HFFc6 (cell line): Measurements from ENCODE around the gene SLC2A8. TPM values are rescaled to one million over a fixed set of nuclear protein-coding genes. Genes with fewer than 3 reads are reported as not detected.

ENCODE experiments used
- DNase-seq: peaks from one replicate; pipeline ENCODE4 v3.0.0-alpha.2; 2018
- H3K27ac Mint-ChIP-seq: 2 replicates; pipeline ENCODE4 v1.8.0; 2020; ENCODE audit warnings: mild to moderate bottlenecking, mixed read lengths
- H3K27me3 Mint-ChIP-seq: 2 replicates; pipeline ENCODE4 v1.8.0; 2021; ENCODE audit warnings: mild to moderate bottlenecking, moderate library complexity, mixed read lengths; ENCODE audit not compliant: insufficient read depth
- H3K36me3 Mint-ChIP-seq: 2 replicates; pipeline ENCODE4 v1.8.0; 2021; ENCODE audit warnings: low read depth, mixed read lengths
- H3K4me1 Mint-ChIP-seq: 2 replicates; pipeline ENCODE4 v1.8.0; 2020; ENCODE audit warnings: low read depth, mixed read lengths
- H3K4me3 Mint-ChIP-seq: 2 replicates; pipeline ENCODE4 v1.8.0; 2020; ENCODE audit warnings: mild to moderate bottlenecking, moderate library complexity, mixed read lengths
- H3K9me3 Mint-ChIP-seq: 2 replicates; pipeline ENCODE4 v1.8.0; 2020; ENCODE audit warnings: mild to moderate bottlenecking, mixed read lengths
- CTCF ChIP-seq: fragments of 200-600 bp; sonication (generic); IDR thresholded peaks from 2 replicates; pipeline ENCODE4 v1.5.0; 2021; ENCODE audit warnings: antibody characterized with exemption, mild to moderate bottlenecking
- total RNA-seq, 6 experiments: library from RNA; stranded (reverse); fragmentation: NEBNext Ultra II Directional; extraction: Animal tissue kit (Norgen Biotek cat#: 25700); gene quantifications; 2 replicates in 1 of 6; 3 replicates in 5 of 6; pipeline ENCODE4 v1.2.3, GENCODE V29; 2021

The SLC2A8 gene
- total RNA-seq, 6 experiments from 2014 or later: 11.5 to 13.6 (median 12.5) TPM

DNA sequence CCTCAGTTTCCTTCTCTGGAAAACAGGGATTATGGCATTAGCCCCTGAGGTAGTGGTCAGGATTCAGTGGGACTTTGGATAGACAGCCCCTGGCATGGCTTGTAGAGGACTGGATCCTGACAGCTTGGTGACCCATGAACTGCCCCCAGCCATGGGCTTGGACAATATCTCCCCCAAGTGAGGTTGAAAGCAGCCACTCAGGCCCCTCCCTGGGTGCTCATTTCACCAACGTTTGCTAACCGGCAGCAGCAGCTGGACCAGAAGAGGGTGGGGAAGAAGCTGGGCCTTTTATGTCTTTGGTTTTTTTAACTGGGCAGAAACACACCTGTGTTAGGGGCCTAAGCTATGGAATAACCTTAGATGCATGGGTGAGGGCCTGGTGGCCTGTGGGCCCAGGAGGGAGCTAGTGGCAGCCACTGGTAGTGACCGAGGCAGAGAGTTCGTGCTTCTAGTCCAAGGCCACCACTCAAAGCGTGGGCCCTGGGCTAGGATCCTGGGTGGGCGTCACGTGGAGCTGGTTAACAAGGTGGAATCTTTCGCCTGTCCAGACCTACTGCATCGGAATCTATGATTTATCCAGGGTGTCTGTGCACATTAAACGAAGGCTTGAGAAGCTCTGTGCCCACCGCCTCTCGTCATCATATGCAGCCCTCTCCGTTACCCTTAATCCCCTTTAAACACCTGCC lies 1.9 kb downstream of the SLC2A8 start:
- no peak for TF ChIP-seq CTCF
- peaks cover 20% of the 10 kb centered on the region for H3K4me1 Mint-ChIP-seq
- H3K9me3 Mint-ChIP-seq: no peaks in the 10 kb centered on the region
- peak overlapping the region; percentile 83 for H3K4me3 Mint-ChIP-seq
- H3K27me3 Mint-ChIP-seq: no peaks in the 10 kb centered on the region; the same call in 1 of the 2 replicates
- no peak for DNase-seq
- H3K36me3 Mint-ChIP-seq: no peaks in the 10 kb centered on the region
- no peak overlapping the region for H3K27ac Mint-ChIP-seq

GRCh38 chr9:127399736-127400269 lies 2.8 kb downstream of the SLC2A8 start:
- no peaks in the 10 kb centered on the region; the same call in 1 of the 2 replicates for H3K27me3 Mint-ChIP-seq
- no peak overlapping the region for H3K27ac Mint-ChIP-seq
- TF ChIP-seq CTCF: no peak
- H3K9me3 Mint-ChIP-seq: no peaks in the 10 kb centered on the region
- DNase-seq: no peak
- no peaks in the 10 kb centered on the region for H3K36me3 Mint-ChIP-seq
- H3K4me3 Mint-ChIP-seq: no peak overlapping the region
- peaks cover 18% of the 10 kb centered on the region for H3K4me1 Mint-ChIP-seq

GRCh38 chr9:127402401-127403090 lies 5.6 kb downstream of the SLC2A8 start:
- 0 out of 2 replicates have a peak, but pooled peaks cover 4% of the 10 kb centered on the region for H3K4me1 Mint-ChIP-seq
- H3K36me3 Mint-ChIP-seq: no peaks in the 10 kb centered on the region
- no peaks in the 10 kb centered on the region for H3K27me3 Mint-ChIP-seq
- TF ChIP-seq CTCF: no peak
- H3K9me3 Mint-ChIP-seq: no peaks in the 10 kb centered on the region
- DNase-seq: no peak
- H3K4me3 Mint-ChIP-seq: no peak overlapping the region
- no peak overlapping the region for H3K27ac Mint-ChIP-seq

GRCh38 chr9:127403507-127404192 lies 6.7 kb downstream of the SLC2A8 start:
- TF ChIP-seq CTCF: no peak
- DNase-seq: no peak
- no peaks in the 10 kb centered on the region for H3K4me1 Mint-ChIP-seq
- H3K27me3 Mint-ChIP-seq: no peaks in the 10 kb centered on the region
- no peaks in the 10 kb centered on the region for H3K36me3 Mint-ChIP-seq
- H3K4me3 Mint-ChIP-seq: no peak overlapping the region
- H3K27ac Mint-ChIP-seq: no peak overlapping the region
- H3K9me3 Mint-ChIP-seq: no peaks in the 10 kb centered on the region

DNA sequence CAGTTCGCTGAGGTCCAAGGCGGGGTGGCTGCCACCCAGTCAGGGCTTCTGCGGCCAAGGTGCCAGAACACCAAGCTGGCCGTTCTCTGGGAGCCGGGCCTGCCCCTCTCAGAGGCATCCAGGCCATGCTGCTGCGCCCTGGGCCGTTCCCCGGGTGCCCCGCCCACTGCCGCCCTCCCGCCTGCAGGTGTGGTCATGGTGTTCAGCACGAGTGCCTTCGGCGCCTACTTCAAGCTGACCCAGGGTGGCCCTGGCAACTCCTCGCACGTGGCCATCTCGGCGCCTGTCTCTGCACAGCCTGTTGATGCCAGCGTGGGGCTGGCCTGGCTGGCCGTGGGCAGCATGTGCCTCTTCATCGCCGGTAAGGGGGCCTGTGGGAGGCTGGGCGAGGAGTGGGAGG lies 7.7 kb downstream of the SLC2A8 start:
- no peak for DNase-seq
- H3K27ac Mint-ChIP-seq: no peak overlapping the region
- H3K4me1 Mint-ChIP-seq: no peaks in the 10 kb centered on the region
- no peaks in the 10 kb centered on the region for H3K9me3 Mint-ChIP-seq
- TF ChIP-seq CTCF: no peak
- no peaks in the 10 kb centered on the region for H3K36me3 Mint-ChIP-seq
- no peaks in the 10 kb centered on the region for H3K27me3 Mint-ChIP-seq
- H3K4me3 Mint-ChIP-seq: no peak overlapping the region
